ENCODE measurements around the gene KIF14.
A peak's percentile ranks its signal among the peaks of the same experiment; 100 is the strongest.

KIF14 gene

DNA sequence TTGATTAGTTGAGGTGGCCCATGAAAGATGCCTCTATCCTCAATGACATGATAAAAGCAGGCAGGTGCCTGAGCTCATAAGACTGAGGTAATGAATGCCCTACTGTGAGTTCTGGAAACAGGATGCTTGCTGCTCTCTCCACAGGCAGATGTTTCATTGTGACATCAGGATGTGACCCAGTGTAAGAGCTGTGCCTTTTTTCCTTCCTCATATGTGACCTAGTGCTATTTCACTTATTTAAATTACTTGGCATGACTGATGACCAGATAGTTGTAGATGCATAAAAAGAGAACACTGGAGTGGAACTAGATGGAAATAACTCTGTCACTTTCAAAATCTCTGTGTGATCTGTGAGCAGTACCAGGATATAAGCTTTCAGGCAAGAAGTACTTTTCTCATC lies 31.9 kb downstream of the KIF14 start:
- Histone ChIP-seq H3K4me2 (ENCODE audit: low read length) (no peak overlapping the region), H3K27me3 (ENCODE audit: low read depth, low read length) (no peaks in the 10 kb centered on the region), H3K27ac (ENCODE audit: low read length) (peak overlapping the region; percentile 28), H3K36me3 (replicated peaks; ENCODE audit: low read depth, low read length) (peaks cover 45% of the 10 kb centered on the region), H3K79me2 (ENCODE audit: low read length) (no peaks in the 10 kb centered on the region), H3K4me1 (ENCODE audit: low read length) (peaks cover 10% of the 10 kb centered on the region), H3K9ac (ENCODE audit: low read length) (no peak overlapping the region), H2AFZ (ENCODE audit: low read depth, low read length) (no peak overlapping the region), H3K9me3 (ENCODE audit: insufficient read depth, low read length) (no peaks in the 10 kb centered on the region), H3K4me3 (ENCODE audit: low read length) (no peak overlapping the region), H4K20me1 (ENCODE audit: insufficient read depth, low read length) (no peaks in the 10 kb centered on the region)
- TF ChIP-seq CTCF (IDR thresholded peaks at IDR 0.05; ENCODE audit: low read depth, low read length) (no peak), EZH2phosphoT487 (IDR thresholded peaks at IDR 0.05; ENCODE audit: low read depth) (no peak)

DNA sequence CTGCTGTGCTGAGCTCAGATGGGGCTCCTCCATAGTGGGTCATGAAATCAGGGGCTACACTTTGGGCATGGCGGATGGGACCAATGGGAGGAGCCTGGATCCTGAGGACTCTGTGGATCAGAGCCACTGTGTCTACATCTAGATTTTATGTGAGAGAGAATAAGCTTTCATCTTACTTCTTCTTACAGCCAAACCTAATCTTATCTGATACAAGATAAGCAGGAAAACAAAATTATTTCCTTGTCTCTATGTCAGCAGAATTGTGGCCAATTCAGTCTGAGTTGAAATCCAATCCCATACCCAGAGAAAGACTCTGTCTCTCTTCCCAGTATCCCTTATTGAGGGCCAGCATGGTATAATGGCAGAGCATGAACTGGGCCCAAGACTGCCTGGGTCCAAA lies 56.2 kb downstream of the KIF14 start:
- no peak overlapping the region for H2AFZ ChIP-seq (ENCODE audit: low read depth, low read length)
- H3K27ac ChIP-seq (ENCODE audit: low read length), result no peak overlapping the region
- H3K27me3 ChIP-seq (ENCODE audit: low read depth, low read length), result no peaks in the 10 kb centered on the region
- H3K9ac ChIP-seq (ENCODE audit: low read length), result no peak overlapping the region
- no peaks in the 10 kb centered on the region for H3K79me2 ChIP-seq (ENCODE audit: low read length)
- peaks cover 28% of the 10 kb centered on the region for H3K36me3 ChIP-seq (replicated peaks; ENCODE audit: low read depth, low read length)
- TF ChIP-seq CTCF (IDR thresholded peaks at IDR 0.05; ENCODE audit: low read depth, low read length) (no peak), EZH2phosphoT487 (IDR thresholded peaks at IDR 0.05; ENCODE audit: low read depth) (no peak)
- no peak overlapping the region for H3K4me2 ChIP-seq (ENCODE audit: low read length)
- H3K4me1 ChIP-seq (ENCODE audit: low read length), result peaks cover 27% of the 10 kb centered on the region
- no peaks in the 10 kb centered on the region for H4K20me1 ChIP-seq (ENCODE audit: insufficient read depth, low read length)
- no peak overlapping the region for H3K4me3 ChIP-seq (ENCODE audit: low read length)
- H3K9me3 ChIP-seq (ENCODE audit: insufficient read depth, low read length), result no peaks in the 10 kb centered on the region

- Histone ChIP-seq H3K27ac (ENCODE audit: low read length) (peak overlapping the region; percentile 73), H3K4me2 (ENCODE audit: low read length) (peak overlapping the region; percentile 80), H3K4me1 (ENCODE audit: low read length) (peaks cover 27% of the 10 kb centered on the region), H2AFZ (ENCODE audit: low read depth, low read length) (no peak overlapping the region), H3K36me3 (replicated peaks; ENCODE audit: low read depth, low read length) (peaks cover 33% of the 10 kb centered on the region), H3K27me3 (ENCODE audit: low read depth, low read length) (no peaks in the 10 kb centered on the region), H3K9ac (ENCODE audit: low read length) (peak overlapping the region; percentile 23; the same call in 1 of the 2 replicates), H3K9me3 (ENCODE audit: insufficient read depth, low read length) (no peaks in the 10 kb centered on the region), H4K20me1 (ENCODE audit: insufficient read depth, low read length) (no peaks in the 10 kb centered on the region), H3K4me3 (ENCODE audit: low read length) (peak overlapping the region; percentile 56), H3K79me2 (ENCODE audit: low read length) (no peaks in the 10 kb centered on the region)
- TF ChIP-seq CTCF (IDR thresholded peaks at IDR 0.05; ENCODE audit: low read depth, low read length) (no peak), EZH2phosphoT487 (IDR thresholded peaks at IDR 0.05; ENCODE audit: low read depth) (no peak)
Observed at GRCh38 chr1:200561856-200562214, 58.7 kb downstream of the KIF14 start.

- Histone ChIP-seq H3K4me3 (ENCODE audit: low read length) (no peak overlapping the region), H3K27me3 (ENCODE audit: low read depth, low read length) (no peaks in the 10 kb centered on the region), H3K9ac (ENCODE audit: low read length) (no peak overlapping the region), H3K4me1 (ENCODE audit: low read length) (peaks cover 27% of the 10 kb centered on the region), H3K4me2 (ENCODE audit: low read length) (no peak overlapping the region), H3K36me3 (replicated peaks; ENCODE audit: low read depth, low read length) (peaks cover 22% of the 10 kb centered on the region), H4K20me1 (ENCODE audit: insufficient read depth, low read length) (no peaks in the 10 kb centered on the region), H3K9me3 (ENCODE audit: insufficient read depth, low read length) (no peaks in the 10 kb centered on the region), H3K79me2 (ENCODE audit: low read length) (no peaks in the 10 kb centered on the region), H2AFZ (ENCODE audit: low read depth, low read length) (no peak overlapping the region), H3K27ac (ENCODE audit: low read length) (no peak overlapping the region)
- TF ChIP-seq CTCF (IDR thresholded peaks at IDR 0.05; ENCODE audit: low read depth, low read length) (peak; percentile 92), EZH2phosphoT487 (IDR thresholded peaks at IDR 0.05; ENCODE audit: low read depth) (no peak)
Observed at GRCh38 chr1:200558866-200559459, 61.6 kb downstream of the KIF14 start.

All from OCI-LY3 (cell line).